ENCODE data around the gene OASL. TPM values are rescaled to one million over a fixed set of nuclear protein-coding genes. Genes with fewer than 3 reads are reported as not detected.

The OASL gene
- total RNA-seq, 2 donors from 2014 or later: 7.1 to 16.6 TPM

DNA sequence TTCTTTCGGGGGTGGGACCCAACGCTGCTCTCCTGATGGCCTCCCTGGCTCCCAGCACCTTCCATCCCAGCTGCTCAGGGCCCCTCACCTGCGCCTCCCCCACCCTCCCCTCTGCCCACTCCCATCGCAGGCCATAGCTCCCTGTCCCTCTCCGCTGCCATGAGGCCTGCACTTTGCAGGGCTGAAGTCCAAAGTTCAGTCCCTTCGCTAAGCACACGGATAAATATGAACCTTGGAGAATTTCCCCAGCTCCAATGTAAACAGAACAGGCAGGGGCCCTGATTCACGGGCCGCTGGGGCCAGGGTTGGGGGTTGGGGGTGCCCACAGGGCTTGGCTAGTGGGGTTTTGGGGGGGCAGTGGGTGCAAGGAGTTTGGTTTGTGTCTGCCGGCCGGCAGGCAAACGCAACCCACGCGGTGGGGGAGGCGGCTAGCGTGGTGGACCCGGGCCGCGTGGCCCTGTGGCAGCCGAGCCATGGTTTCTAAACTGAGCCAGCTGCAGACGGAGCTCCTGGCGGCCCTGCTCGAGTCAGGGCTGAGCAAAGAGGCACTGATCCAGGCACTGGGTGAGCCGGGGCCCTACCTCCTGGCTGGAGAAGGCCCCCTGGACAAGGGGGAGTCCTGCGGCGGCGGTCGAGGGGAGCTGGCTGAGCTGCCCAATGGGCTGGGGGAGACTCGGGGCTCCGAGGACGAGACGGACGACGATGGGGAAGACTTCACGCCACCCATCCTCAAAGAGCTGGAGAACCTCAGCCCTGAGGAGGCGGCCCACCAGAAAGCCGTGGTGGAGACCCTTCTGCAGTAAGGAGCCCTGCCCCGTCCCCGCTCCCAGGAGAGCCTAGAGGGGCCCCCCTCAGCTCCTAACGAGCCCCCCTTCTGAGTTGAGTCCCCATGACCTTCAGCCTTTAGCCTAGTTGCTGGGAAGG lies 60.5 kb downstream of the OASL start, which contains the start of gene HNF1A:
Gene HNF1A (plus strand): TSS at position 248 of the 924 bp plus-strand sequence. CDS start 226 bp downstream, at position 474.
- DNase-seq (peak; percentile 72 to 78), ATAC-seq (peak; percentile 67)
- intact Hi-C loops (cut with DNase I, micrococcal nuclease): loop anchor here in 1 of 2 donors (10.0 kb wide), 1 partner anchor 394 kb away; the partner anchor contains the start of gene POP5

DNA sequence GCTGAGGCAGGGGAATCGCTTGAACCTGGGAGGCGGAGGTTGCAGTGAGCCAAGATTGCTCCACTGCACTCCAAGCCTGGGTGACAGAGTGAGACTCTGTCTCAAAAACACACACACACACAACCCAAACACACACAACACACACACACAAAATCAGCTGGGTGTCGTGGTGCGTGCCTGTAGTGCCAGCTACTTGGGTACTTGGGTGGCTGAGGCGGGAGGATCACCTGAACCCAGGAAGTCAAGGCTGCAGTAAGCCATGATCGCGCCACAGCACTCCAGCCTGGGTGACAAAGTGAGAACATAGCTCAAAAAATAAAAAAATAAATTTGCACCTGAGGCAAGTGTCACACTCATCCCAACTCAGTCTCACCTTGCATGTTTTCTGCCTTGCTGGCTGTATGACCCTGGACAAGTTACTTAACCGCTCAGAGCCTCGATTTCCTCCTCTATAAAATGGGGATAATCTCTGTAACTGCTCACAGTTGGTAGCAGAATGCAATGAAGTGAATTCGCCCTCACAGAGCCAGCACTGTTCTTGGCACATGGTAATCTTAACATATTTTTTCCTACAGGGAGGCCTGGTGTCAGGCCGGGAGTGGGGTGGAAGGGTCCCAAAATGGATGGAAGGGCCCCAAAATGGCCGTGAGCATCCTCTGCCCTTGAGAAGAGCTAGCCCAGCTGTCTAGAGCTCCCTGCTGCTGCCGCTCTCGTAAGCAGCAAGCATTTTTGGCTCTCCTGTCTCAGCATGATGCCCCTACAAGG lies 61.3 kb downstream of the OASL start:
- DNase-seq (no peak), ATAC-seq (no peak)
- intact Hi-C loops (cut with DNase I, micrococcal nuclease): loop anchor here in 1 of 2 donors (10.0 kb wide), 1 partner anchor 393 kb away; the partner anchor contains the start of gene POP5

DNA sequence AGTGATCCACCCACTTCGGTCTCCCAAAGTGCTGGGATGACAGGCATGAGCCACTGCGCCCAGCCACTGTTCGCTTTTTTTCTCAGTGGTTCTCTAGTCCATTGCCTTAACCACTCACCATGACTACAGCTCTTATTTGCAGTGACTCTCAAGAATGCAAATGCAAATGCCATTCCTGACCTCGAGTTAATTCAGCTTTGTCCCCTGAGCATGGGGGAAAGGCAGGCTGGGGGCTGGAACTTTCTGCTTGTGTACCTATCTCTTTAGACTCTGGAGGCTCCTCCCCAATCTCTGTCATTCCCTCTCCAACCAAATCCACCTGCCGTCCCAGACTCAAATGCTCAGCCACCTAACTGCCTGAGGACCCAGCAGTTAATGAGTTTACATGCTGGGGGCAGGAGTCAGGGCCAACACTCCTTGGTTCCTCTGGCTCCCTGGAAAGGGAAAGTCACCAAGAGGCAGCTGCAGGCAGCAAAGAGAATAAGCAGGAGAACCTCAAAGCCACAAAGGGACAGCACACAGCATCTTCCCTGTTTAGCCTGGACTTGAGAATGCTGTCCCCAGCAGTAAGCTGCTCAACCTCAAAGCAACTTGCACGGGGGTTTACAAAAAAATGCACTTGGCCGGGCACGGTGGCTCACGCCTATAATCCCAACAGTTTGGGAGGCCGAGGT lies 66.0 kb downstream of the OASL start:
- DNase-seq: no peak

DNA sequence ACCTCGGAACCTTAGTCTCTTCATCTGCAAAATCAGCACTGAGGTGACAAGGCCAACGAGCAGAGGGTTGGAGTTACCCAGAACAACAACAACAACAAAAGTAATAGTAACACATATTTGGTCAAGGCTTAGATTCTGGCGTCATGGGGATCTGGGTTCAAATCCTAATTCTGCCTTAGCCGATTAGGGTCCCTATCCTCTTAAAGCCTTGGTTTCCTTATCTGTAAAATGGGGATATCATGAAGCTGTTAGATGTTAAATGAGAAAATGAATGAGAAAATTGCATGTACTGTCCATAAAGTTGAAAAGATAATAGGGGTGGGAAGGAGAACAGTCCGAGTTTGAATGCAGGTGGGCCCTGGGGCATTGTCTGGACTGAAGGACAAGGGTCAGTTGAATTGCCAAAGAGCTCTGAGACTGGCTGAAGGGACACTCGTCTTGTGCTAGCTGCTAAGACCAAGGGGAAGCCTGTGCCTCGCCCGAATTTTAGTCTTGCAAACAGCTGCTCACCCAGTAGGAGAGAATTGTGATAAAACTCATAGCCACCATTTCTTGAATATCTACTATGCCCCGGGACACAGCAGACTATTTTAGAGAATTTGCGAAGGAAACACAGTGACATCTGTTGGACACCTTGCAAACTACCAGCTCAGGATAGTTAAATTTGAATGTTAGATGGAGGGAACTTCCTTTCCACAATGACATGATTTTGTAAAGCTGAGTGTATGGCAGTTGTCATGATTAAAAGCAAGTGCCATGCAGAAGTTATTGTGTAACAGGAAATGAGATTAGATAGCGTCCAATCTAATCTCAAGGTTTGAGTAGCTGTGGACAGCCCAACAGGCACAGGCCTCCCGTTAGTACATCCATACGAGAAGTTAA lies 67.5 kb downstream of the OASL start:
- ATAC-seq (peak; percentile 59), DNase-seq (no peak)
- intact Hi-C loops (cut with DNase I, micrococcal nuclease): loop anchor here in 1 of 2 donors (5.0 to 10.0 kb wide), 2 partner anchors 324 to 387 kb away; partner anchors contain the start of gene POP5

More for the DNA sequence above, 66.0 kb downstream of the OASL start:
- peak; percentile 8 for ATAC-seq
- intact Hi-C loops (cut with DNase I, micrococcal nuclease): loop anchor here in 1 of 2 donors (5.0 to 10.0 kb wide), 2 partner anchors 326 to 388 kb away; partner anchors contain the start of gene POP5

DNA sequence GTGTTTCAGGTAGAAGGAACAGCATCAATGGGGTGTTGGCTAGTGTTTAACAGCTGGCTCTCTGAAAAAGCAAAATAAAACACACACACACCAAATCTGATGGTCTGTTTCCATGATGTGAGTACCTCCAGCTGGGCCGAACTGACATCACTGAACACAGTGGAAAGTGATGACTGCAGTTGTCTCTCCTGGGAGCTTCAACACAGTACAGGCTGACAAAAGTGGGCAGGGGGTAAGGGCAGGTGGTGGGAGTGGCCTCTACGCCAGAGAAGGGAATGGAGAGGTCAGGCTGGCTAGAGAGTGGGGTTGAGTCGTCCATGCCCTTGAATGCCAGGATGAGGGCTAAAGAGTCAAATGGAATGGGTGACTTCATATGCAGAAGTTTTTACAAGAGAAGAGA lies 68.7 kb downstream of the OASL start:
- intact Hi-C loops (cut with DNase I, micrococcal nuclease): loop anchor here in 1 of 2 donors (5.0 to 10.0 kb wide), 2 partner anchors 323 to 386 kb away; partner anchors contain the start of gene POP5
- no peak for ATAC-seq
- no peak for DNase-seq

Other genes with a start within 250 kb of the OASL start
- gene SPPL3, start 134.9 kb downstream of the OASL start, total RNA-seq: 10 to 100 TPM; 55.6 to 62.1 TPM
- gene HNF1A, start 60.7 kb downstream of the OASL start, total RNA-seq: 10 to 100 TPM; 16.0 to 16.9 TPM
- gene C12orf43, start 22.8 kb downstream of the OASL start, total RNA-seq: 10 to 100 TPM; 12.5 to 14.4 TPM
- 1 to 10 TPM in 1 of 2 donors, under 1 TPM in 1; 0.46 to 2.4 TPM for gene P2RX7, start 93.6 kb upstream of the OASL start, total RNA-seq
- gene P2RX4, start 170.9 kb upstream of the OASL start, total RNA-seq: 100 to 1,000 TPM; 131 to 146 TPM

All from left colon (tissue), 2 donors.